LNCAP (cell line): ENCODE measurements around the gene ZDHHC4.

Experiments used
- CTCF ChIP-seq: fragments of 450-650 bp; IDR thresholded peaks from 2 replicates; pipeline ENCODE4 v1.5.1; 2017; ENCODE audit warnings: mild to moderate bottlenecking

The ZDHHC4 gene

GRCh38 chr7:6628045-6628444 lies 50.8 kb downstream of the ZDHHC4 start:
- no peak for TF ChIP-seq CTCF

- TF ChIP-seq CTCF, result no peak
Measured at GRCh38 chr7:6630007-6630849, 53.0 kb downstream of the ZDHHC4 start.

- TF ChIP-seq CTCF, result no peak
Measured at GRCh38 chr7:6631605-6632004, 54.4 kb downstream of the ZDHHC4 start.

- TF ChIP-seq CTCF, result no peak
Measured at GRCh38 chr7:6634021-6634420, 56.8 kb downstream of the ZDHHC4 start.

- no peak for TF ChIP-seq CTCF
Measured at GRCh38 chr7:6636741-6637543, 59.7 kb downstream of the ZDHHC4 start, which contains the start of gene ZNF316. TSS of gene ZNF316 (plus strand) at chr7:6637318. CDS start at chr7:6642410, 5,092 bp downstream.

GRCh38 chr7:6637544-6638229 lies 60.4 kb downstream of the ZDHHC4 start:
- peak; percentile 17; the same call in 1 of the 2 replicates for TF ChIP-seq CTCF
